Upper lobe of right lung (tissue), 1 donor: ENCODE measurements around the gene HGD. TPM values are rescaled to one million over a fixed set of nuclear protein-coding genes. Genes with fewer than 3 reads are reported as not detected.

Experiments used
- ATAC-seq: fragments of 200-7000 bp; cut with Tn5 transposase; one replicate; pipeline ENCODE4 v1.9.1; 2020; ENCODE audit warnings: mild to moderate bottlenecking, moderate library complexity
- DNase-seq: peaks from one replicate; pipeline ENCODE4 v3.0.0-alpha.2; 2020
- H3K27ac ChIP-seq: fragments of 200-600 bp; one replicate; pipeline ENCODE4 v1.8.0; 2022
- H3K27me3 ChIP-seq: fragments of 200-600 bp; one replicate; pipeline ENCODE4 v1.8.0; 2022; ENCODE audit warnings: mild to moderate bottlenecking
- H3K36me3 ChIP-seq: fragments of 200-600 bp; one replicate; pipeline ENCODE4 v1.8.0; 2022
- H3K4me1 ChIP-seq: fragments of 200-600 bp; one replicate; pipeline ENCODE4 v1.8.0; 2022
- H3K4me3 ChIP-seq: fragments of 200-600 bp; one replicate; pipeline ENCODE4 v1.8.0; 2022; ENCODE audit warnings: mild to moderate bottlenecking
- H3K9me3 ChIP-seq: fragments of 200-600 bp; one replicate; pipeline ENCODE4 v1.8.0; 2022
- CTCF ChIP-seq: fragments of 200-600 bp; IDR thresholded peaks from one replicate; pipeline ENCODE4 v1.8.0; 2022; ENCODE audit warnings: antibody characterized with exemption
- intact Hi-C: fragments of 100-400 bp; cut with DNase I; formaldehyde crosslinking; loops from one replicate; pipeline ENCODE4 v1.11.0; 2022
- total RNA-seq: library from RNA; stranded (reverse); fragmentation: NEBNext Ultra II Directional; extraction: Animal tissue kit (Norgen Biotek cat#: 25700); gene quantifications from one replicate; pipeline ENCODE4 v1.2.1, GENCODE V29; 2021
- donor health status: DM: no; HTN: yes; CAD: no; lungs with severe emphysema.

Gene HGD
- total RNA-seq, 1 donor from 2014 or later, result 3.2 TPM

- Histone ChIP-seq H3K4me3 (no peak overlapping the region), H3K4me1 (peaks cover 6% of the 10 kb centered on the region), H3K36me3 (no peaks in the 10 kb centered on the region), H3K27me3 (no peaks in the 10 kb centered on the region), H3K27ac (no peak overlapping the region), H3K9me3 (no peaks in the 10 kb centered on the region)
- intact Hi-C loops, result no loop called here
- DNase-seq (no peak), ATAC-seq (no peak)
- TF ChIP-seq CTCF, result no peak
These were observed 1.7 kb upstream of the HGD start for GRCh38 chr3:120683671-120684301.

- no peaks in the 10 kb centered on the region for H3K36me3 ChIP-seq
- no peaks in the 10 kb centered on the region for H3K27me3 ChIP-seq
- H3K9me3 ChIP-seq, result no peaks in the 10 kb centered on the region
- ATAC-seq (no peak), DNase-seq (no peak)
- no peak overlapping the region for H3K4me3 ChIP-seq
- no peak for TF ChIP-seq CTCF
- intact Hi-C loops, result no loop called here
- peaks cover 9% of the 10 kb centered on the region for H3K4me1 ChIP-seq
- H3K27ac ChIP-seq, result no peak overlapping the region
These were observed 1.2 kb upstream of the HGD start for GRCh38 chr3:120683213-120683612.

- intact Hi-C loops, result no loop called here
- TF ChIP-seq CTCF, result no peak
- Histone ChIP-seq H3K4me3 (no peak overlapping the region), H3K36me3 (no peaks in the 10 kb centered on the region), H3K27ac (no peak overlapping the region), H3K9me3 (no peaks in the 10 kb centered on the region), H3K4me1 (peaks cover 14% of the 10 kb centered on the region), H3K27me3 (no peaks in the 10 kb centered on the region)
- ATAC-seq (no peak), DNase-seq (no peak)
These were observed 467 bp downstream of the HGD start for GRCh38 chr3:120681506-120682038.

DNA sequence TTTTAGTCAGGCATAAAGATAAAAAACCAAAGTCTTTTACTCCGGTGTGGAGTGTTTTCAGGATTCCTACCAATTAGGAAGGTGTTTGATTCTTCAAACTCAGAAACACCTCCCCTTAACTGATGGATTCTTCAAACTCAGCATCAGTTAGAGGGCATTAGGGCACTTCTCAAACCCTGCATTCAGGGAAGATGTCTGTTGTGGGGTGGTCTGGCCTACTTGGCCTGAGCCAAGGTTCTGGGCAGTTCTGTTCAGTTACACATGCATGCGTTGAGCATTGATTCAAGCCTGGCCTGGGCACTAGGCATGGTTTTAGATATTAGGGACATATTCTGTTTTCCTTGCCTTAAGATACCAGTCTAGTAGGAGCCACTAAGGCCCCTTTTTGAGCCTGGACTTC lies 1.0 kb downstream of the HGD start:
- H3K4me1 ChIP-seq, result peaks cover 14% of the 10 kb centered on the region

GRCh38 chr3:120680193-120680894 lies 1.7 kb downstream of the HGD start:
- no peak overlapping the region for H3K27ac ChIP-seq
- ATAC-seq, result no peak
- no peaks in the 10 kb centered on the region for H3K27me3 ChIP-seq

More for the DNA sequence above, 1.0 kb downstream of the HGD start:
- Histone ChIP-seq H3K4me3 (no peak overlapping the region), H3K27me3 (no peaks in the 10 kb centered on the region), H3K9me3 (no peaks in the 10 kb centered on the region), H3K36me3 (no peaks in the 10 kb centered on the region), H3K27ac (no peak overlapping the region)
- DNase-seq (no peak), ATAC-seq (no peak)
- TF ChIP-seq CTCF, result no peak
- intact Hi-C loops, result no loop called here

More at GRCh38 chr3:120680193-120680894, 1.7 kb downstream of the HGD start:
- TF ChIP-seq CTCF, result no peak
- Histone ChIP-seq H3K36me3 (no peaks in the 10 kb centered on the region), H3K4me1 (peaks cover 14% of the 10 kb centered on the region), H3K9me3 (no peaks in the 10 kb centered on the region), H3K4me3 (no peak overlapping the region)
- no peak for DNase-seq
- intact Hi-C loops, result no loop called here
